ENCODE results near the gene COPS7A. TPM values are rescaled to one million over a fixed set of nuclear protein-coding genes. Genes with fewer than 3 reads are reported as not detected.

COPS7A gene
- total and polyA plus RNA-seq, 9 of the 15 experiments (the other 6 are each of a cell fraction or from before 2014, with no cell fraction given), result 12.7 to 36.0 (median 24.3) TPM

GRCh38 chr12:6698352-6699046 lies 25.3 kb upstream of the COPS7A start:
- Histone ChIP-seq H3K9ac (ENCODE audit: insufficient read depth in 1 of 2, low read depth in 2 of 2, low read length in 2 of 2) (no peak overlapping the region), H3K36me3 (ENCODE audit: control insufficient read depth, insufficient read depth, low read length) (no peaks in the 10 kb centered on the region), H3K27ac (ENCODE audit: extremely low read depth, low read depth, low read length) (no peak overlapping the region), H3K4me2 (ENCODE audit: insufficient read depth, low read length) (no peak overlapping the region), H3K4me1 (replicated peaks in 1 of 2; ENCODE audit: control insufficient read depth in 2 of 2, insufficient read depth in 2 of 2, low read length in 2 of 2) (peaks cover under 1 to 30% of the 10 kb centered on the region in 2 experiments; a peak in 4 of 5 replicates), H2AFZ (ENCODE audit: low read depth, low read length) (no peak overlapping the region), H3K79me2 (ENCODE audit: control insufficient read depth, insufficient read depth, low read length) (no peaks in the 10 kb centered on the region), H3K9me1 (ENCODE audit: control insufficient read depth, insufficient read depth, low read length) (no peaks in the 10 kb centered on the region), H3K27me3 (ENCODE audit: control insufficient read depth in 2 of 2, insufficient read depth in 2 of 2, low read length in 2 of 2) (peaks cover 11 to 27% of the 10 kb centered on the region in 2 experiments; a peak in 4 of 5 replicates), H3K9me3 (replicated peaks; ENCODE audit: control insufficient read depth, insufficient read depth, low read depth, low read length) (no peaks in the 10 kb centered on the region), H3K4me3 (no peak overlapping the region), H4K20me1 (replicated peaks; ENCODE audit: control insufficient read depth, insufficient read depth, low read length) (no peaks in the 10 kb centered on the region)
- ChIA-PET CTCF (ENCODE audit: low intra/inter-chr PET ratio) (interaction anchor here (0.9 to 1.4 kb wide), 2 partner anchors 82 to 135 kb away, joined by 3 to 5 read pairs; no protein-coding TSS in a partner anchor), POLR2A (interaction anchor here (0.6 to 2.8 kb wide), 3 partner anchors 9 to 171 kb away, joined by 3 to 11 read pairs (median 3); partner anchors contain the start of gene ZNF384)
- intact Hi-C loops (cut with micrococcal nuclease), result no loop called here
- no peak for FAIRE-seq
- in situ Hi-C loops (cut with MboI), result no loop called here
- 21% methylated on average over 4 of the region's 8 CpGs for WGBS (ENCODE audit: insufficient coverage, low coverage, missing lambda C conversion rate)
- no peak for DNase-seq (ENCODE audit: extremely low read depth in 1 of 4, low spot score in 3 of 4)
- no peak for ATAC-seq
- TF ChIP-seq ZFP1 (CRISPR knock-in tag; IDR thresholded peaks at IDR 0.05) (no peak), ZNF518B (CRISPR knock-in tag; IDR thresholded peaks at IDR 0.05) (no peak)
- BruUV-seq (replicated peaks), result no TSS peak

Data from K562 (cell line).